Psoas muscle (tissue), 8 donors: ENCODE results near the gene EMC10. TPM values are rescaled to one million over a fixed set of nuclear protein-coding genes. Genes with fewer than 3 reads are reported as not detected.

Experiments used
- ATAC-seq, 4 donors: fragments of 200-7000 bp; cut with Tn5 transposase; one replicate each; pipeline ENCODE4 v1.9.1; 2020; ENCODE audit warnings: moderate library complexity in 3 of 4, mild to moderate bottlenecking in 2 of 4
- DNase-seq, 2 donors: peaks; one replicate each; pipeline ENCODE4 v3.0.0-alpha.2; 2020
- H3K27ac ChIP-seq: fragments of 200-600 bp; one replicate; pipeline ENCODE4 v1.8.0; 2022
- H3K27me3 ChIP-seq, 3 donors: fragments of 200-600 bp in 1 of 3; one replicate each; pipeline versions ENCODE4 v1.6.1 to v1.8.0; 2013 to 2022; ENCODE audit warnings: low read length in 2 of 3, mild to moderate bottlenecking in 2 of 3, moderate library complexity in 1 of 3; ENCODE audit not compliant: insufficient read depth in 3 of 3
- H3K36me3 ChIP-seq, 2 donors: fragments of 200-600 bp in 1 of 2; one replicate each; pipeline versions ENCODE4 v1.6.1 to v1.8.0; 2013 to 2022; ENCODE audit warnings: low read depth in 1 of 2, mild to moderate bottlenecking in 1 of 2, moderate library complexity in 1 of 2; ENCODE audit not compliant: insufficient read depth in 1 of 2
- H3K4me1 ChIP-seq: fragments of 200-600 bp; one replicate; pipeline ENCODE4 v1.8.0; 2022
- H3K4me3 ChIP-seq: fragments of 200-600 bp; one replicate; pipeline ENCODE4 v1.8.0; 2022; ENCODE audit warnings: mild to moderate bottlenecking
- H3K9me3 ChIP-seq: fragments of 200-600 bp; one replicate; pipeline ENCODE4 v1.8.0; 2022
- WGBS, 3 donors: extraction: QIAGEN DNeasy Blood & Tissue Kit; methylation state at CpG; one replicate each; pipeline versions ENCODE4 v1.1.6 to v1.1.7; 2013; 5-methylcytosine and 5-hydroxymethylcytosine counted together
- intact Hi-C, 2 donors: fragments of 100-400 bp; cut with DNase I; formaldehyde crosslinking; loops; one replicate each; pipeline versions ENCODE4 v1.11.0 to v1.14.2; 2022
- polyA plus RNA-seq, 3 donors: library from polyadenylated mRNA; stranded (reverse); fragments of 200-250 nt; gene quantifications; one replicate each; pipeline ENCODE4 v1.2.3, GENCODE V29; 2013
- total RNA-seq, 4 donors: library from RNA; stranded (reverse); fragmentation: NEBNext Ultra II Directional in 2 of 4; extraction: Animal tissue kit (Norgen Biotek cat#: 25700) in 2 of 4; gene quantifications; one replicate each; pipeline versions ENCODE4 v1.2.1 to v1.2.4, GENCODE V29; 2021 to 2023
- TF ChIP-seq, protein P1 (sequence below): fragments of 200-600 bp; IDR thresholded peaks from one replicate; pipeline ENCODE4 v1.8.0; 2022; ENCODE audit warnings: antibody characterized with exemption
- donor health status: healthy with polysubstance abuse.
- donor health status: DM: no; HTN: no; CAD: no; lungs with moderate emphysema.
- donor health status: Bipolar disorder and iron deficiency.
- donor health status: healthy.
- donor health status: DM: yes; HTN: yes; CAD: no.
- donor health status: DM: no; HTN: no; CAD: no.
- donor health status: DM: no; HTN: no; CAD: no.
- donor health status: DM: yes; HTN: yes; CAD: no.

EMC10 gene
- total and polyA plus RNA-seq, 7 donors = 32.6 to 47.5 (median 37.6) TPM

DNA sequence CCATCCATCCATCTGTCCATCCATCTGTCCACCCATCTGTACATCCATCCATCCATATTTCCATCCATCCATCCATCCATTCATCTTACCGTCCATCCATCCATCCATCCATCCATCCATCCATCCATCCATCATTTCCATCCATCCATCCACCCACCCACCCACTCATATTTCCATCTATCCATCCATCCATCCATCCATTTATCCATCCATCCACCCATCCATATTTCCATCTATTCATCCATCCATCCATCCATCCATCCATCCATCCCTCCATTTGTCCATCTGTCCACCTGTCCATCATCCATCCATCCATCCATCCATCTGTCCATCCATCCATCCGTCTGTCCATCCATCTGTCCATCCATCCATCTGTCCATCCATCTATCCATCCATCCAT lies 20.3 kb upstream of the EMC10 start:
- H3K27me3 ChIP-seq = peaks cover 0 to 12% (median 0%) of the 10 kb centered on the region in 3 donors
- intact Hi-C loops = no loop called here
- WGBS, 3 donors = 55 to 93% (median 84%) methylated on average over 2 of the region's 2 CpGs

DNA sequence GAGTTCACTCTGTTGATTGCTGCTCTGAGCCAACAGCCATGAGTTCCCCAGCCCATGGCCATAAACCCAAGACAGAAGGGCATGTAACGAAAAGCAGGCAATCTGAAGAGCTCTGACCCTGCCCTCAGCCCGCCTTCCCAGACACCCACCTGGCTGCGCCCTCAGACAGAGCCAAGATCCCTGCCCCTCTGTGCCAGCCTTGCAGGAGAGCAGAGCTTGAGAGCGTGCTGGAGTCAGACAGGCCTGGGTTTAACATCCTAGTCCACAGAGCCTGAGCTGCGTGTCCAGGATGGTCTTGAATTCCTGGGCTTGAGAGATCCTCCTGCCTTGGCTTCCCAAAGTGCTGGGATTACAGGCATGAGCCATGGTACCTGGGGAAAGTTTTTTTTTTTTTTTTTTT lies 19.0 kb upstream of the EMC10 start:
- no peak for DNase-seq
- no peak overlapping the region for H3K27ac ChIP-seq

More for the DNA sequence above, 20.3 kb upstream of the EMC10 start:
- H3K9me3 ChIP-seq = no peaks in the 10 kb centered on the region
- H3K4me1 ChIP-seq = no peaks in the 10 kb centered on the region
- ATAC-seq (no peak), DNase-seq (no peak)
- H3K27ac ChIP-seq = no peak overlapping the region
- H3K4me3 ChIP-seq = no peak overlapping the region
- peaks cover 0 to 73% of the 10 kb centered on the region in 2 donors for H3K36me3 ChIP-seq
- TF ChIP-seq, protein P1, sequence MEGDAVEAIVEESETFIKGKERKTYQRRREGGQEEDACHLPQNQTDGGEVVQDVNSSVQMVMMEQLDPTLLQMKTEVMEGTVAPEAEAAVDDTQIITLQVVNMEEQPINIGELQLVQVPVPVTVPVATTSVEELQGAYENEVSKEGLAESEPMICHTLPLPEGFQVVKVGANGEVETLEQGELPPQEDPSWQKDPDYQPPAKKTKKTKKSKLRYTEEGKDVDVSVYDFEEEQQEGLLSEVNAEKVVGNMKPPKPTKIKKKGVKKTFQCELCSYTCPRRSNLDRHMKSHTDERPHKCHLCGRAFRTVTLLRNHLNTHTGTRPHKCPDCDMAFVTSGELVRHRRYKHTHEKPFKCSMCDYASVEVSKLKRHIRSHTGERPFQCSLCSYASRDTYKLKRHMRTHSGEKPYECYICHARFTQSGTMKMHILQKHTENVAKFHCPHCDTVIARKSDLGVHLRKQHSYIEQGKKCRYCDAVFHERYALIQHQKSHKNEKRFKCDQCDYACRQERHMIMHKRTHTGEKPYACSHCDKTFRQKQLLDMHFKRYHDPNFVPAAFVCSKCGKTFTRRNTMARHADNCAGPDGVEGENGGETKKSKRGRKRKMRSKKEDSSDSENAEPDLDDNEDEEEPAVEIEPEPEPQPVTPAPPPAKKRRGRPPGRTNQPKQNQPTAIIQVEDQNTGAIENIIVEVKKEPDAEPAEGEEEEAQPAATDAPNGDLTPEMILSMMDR = no peak

DNA sequence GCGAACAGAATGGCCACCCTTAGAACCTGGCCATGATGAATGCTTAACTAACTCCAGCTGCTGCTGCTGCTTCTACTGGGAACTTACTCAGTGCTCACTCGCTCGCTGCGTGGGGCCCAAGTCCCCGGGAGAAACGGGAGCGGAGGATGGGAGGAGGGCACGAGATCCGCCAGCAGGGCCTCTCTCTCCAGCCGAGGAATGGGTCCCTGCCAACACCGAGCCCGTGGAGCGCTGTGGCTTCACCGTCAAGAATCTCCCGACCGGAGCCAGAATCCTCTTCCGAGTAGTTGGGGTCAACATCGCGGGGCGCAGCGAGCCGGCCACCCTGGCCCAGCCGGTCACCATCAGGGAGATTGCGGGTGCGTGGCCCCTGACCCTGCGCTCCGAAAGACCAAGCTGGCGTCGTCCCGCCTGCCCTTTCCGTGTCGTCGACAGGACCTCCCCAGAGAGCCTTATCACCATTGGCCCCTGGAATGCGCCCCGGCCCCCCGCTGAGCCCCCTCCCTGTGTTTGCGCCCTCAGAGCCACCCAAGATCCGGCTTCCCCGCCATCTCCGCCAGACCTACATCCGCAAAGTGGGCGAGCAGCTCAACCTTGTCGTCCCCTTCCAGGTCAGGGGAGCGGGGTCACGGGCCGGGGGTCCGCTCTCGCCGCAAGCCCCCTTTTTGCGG lies 17.8 kb upstream of the EMC10 start:
- H3K27ac ChIP-seq = no peak overlapping the region

More for the DNA sequence above, 19.0 kb upstream of the EMC10 start:
- TF ChIP-seq, protein P1 = no peak
- no peaks in the 10 kb centered on the region for H3K9me3 ChIP-seq
- no peak for ATAC-seq
- H3K27me3 ChIP-seq = peaks cover 0 to 13% (median 0%) of the 10 kb centered on the region in 3 donors
- H3K36me3 ChIP-seq = peaks cover 0 to 77% of the 10 kb centered on the region in 2 donors
- intact Hi-C loops = no loop called here
- H3K4me3 ChIP-seq = no peak overlapping the region
- H3K4me1 ChIP-seq = no peaks in the 10 kb centered on the region
- 84 to 88% (median 85%) methylated on average over 5 of the region's 5 CpGs for WGBS, 3 donors

DNA sequence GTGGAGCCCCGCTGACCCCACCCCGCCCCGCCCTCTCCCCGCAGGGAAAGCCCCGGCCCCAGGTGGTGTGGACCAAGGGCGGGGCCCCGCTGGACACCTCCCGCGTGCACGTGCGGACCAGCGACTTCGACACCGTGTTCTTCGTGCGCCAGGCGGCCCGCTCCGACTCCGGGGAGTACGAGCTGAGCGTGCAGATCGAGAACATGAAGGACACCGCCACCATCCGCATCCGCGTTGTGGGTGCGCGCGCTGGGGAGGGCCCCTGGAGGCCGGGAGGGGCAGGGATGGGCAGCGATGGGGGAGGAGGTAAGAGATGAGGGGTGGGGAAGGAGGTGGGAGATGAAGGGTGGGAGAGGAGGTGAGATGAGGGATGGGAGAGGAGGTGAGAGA lies 17.2 kb upstream of the EMC10 start:
- 49 to 58% (median 55%) methylated on average over 28 to 32 of the region's 32 CpGs for WGBS, 3 donors
- Histone ChIP-seq H3K9me3 (no peaks in the 10 kb centered on the region), H3K4me3 (no peak overlapping the region), H3K36me3 (peaks cover 0 to 71% of the 10 kb centered on the region in 2 donors), H3K27ac (no peak overlapping the region), H3K4me1 (no peaks in the 10 kb centered on the region), H3K27me3 (peaks cover 0 to 13% (median 0%) of the 10 kb centered on the region in 3 donors)
- ATAC-seq (no peak), DNase-seq (no peak)
- intact Hi-C loops = no loop called here
- TF ChIP-seq, protein P1 = no peak

More for the DNA sequence above, 17.8 kb upstream of the EMC10 start:
- DNase-seq (no peak), ATAC-seq (no peak)
- Histone ChIP-seq H3K36me3 (peaks cover 0 to 73% of the 10 kb centered on the region in 2 donors), H3K4me1 (no peaks in the 10 kb centered on the region), H3K27me3 (peaks cover 0 to 13% (median 0%) of the 10 kb centered on the region in 3 donors), H3K9me3 (no peaks in the 10 kb centered on the region), H3K4me3 (no peak overlapping the region)
- WGBS, 3 donors = 40 to 41% (median 41%) methylated on average over 45 to 50 of the region's 50 CpGs
- intact Hi-C loops = no loop called here
- TF ChIP-seq, protein P1 = no peak
